Endothelial cell of umbilical vein (primary cell): ENCODE results near the gene CCNY. TPM values are rescaled to one million over a fixed set of nuclear protein-coding genes. Genes with fewer than 3 reads are reported as not detected.
A peak's percentile ranks its signal among the peaks of the same experiment; 100 is the strongest.

Source experiments
- BruUV-seq: library from RNA; stranded (reverse); fragments of 400-500 nt; replicated peaks from 2 replicates; lab custom pipeline; 2021; lab: Mats Ljungman, UMichigan
- CTCF ChIA-PET: fragments of 300-600, 350-600 bp; sonication (Branson Sonifier 250); formaldehyde crosslinking; loops from one replicate; lab custom pipeline; 2021; ENCODE audit warnings: antibody characterized with exemption, inconsistent platforms; lab: Charles Lee
- POLR2A ChIA-PET: fragments of 300-600, 350-600 bp; sonication (Branson Sonifier 250); formaldehyde crosslinking; loops from one replicate; lab custom pipeline; 2021; ENCODE audit warnings: antibody characterized with exemption, inconsistent platforms; lab: Charles Lee
- DNase-seq: peaks from one replicate; pipeline ENCODE4 v3.0.0-alpha.2; 2011; ENCODE audit warnings: low read depth, low spot score
- FAIRE-seq: peaks from 2 replicates; lab custom pipeline; 2011; peaks lifted over from hg19 to GRCh38; lab: Jason Lieb, UNC
- H2AFZ ChIP-seq: 2 replicates; pipeline ENCODE4 v1.6.0; 2012; ENCODE audit warnings: low read depth, low read length, control low read depth, inconsistent platforms
- H3K27ac ChIP-seq: 2 replicates; pipeline ENCODE4 v1.5.1; 2011; ENCODE audit warnings: low read depth, mild to moderate bottlenecking, control low read depth, low read length, moderate library complexity; ENCODE audit not compliant: insufficient read depth
- H3K27me3 ChIP-seq, 2 experiments: 2 replicates each; pipeline versions ENCODE4 v1.6.0 to v1.6.1; 2011; ENCODE audit warnings: low read length in 2 of 2, mixed read lengths in 1 of 2; ENCODE audit not compliant: control insufficient read depth in 2 of 2, insufficient read depth in 2 of 2
- H3K36me3 ChIP-seq, 2 experiments: 2 replicates in 1 of 2; 3 replicates in 1 of 2; pipeline ENCODE4 v1.5.1; 2011; ENCODE audit warnings: low read length in 2 of 2, mild to moderate bottlenecking in 1 of 2, moderate library complexity in 1 of 2; ENCODE audit not compliant: control insufficient read depth in 2 of 2, insufficient read depth in 2 of 2; ENCODE audit errors: extremely low read depth in 1 of 2
- H3K4me1 ChIP-seq: 3 replicates; pipeline ENCODE4 v1.5.1; 2011; ENCODE audit warnings: mild to moderate bottlenecking, low read length; ENCODE audit not compliant: control insufficient read depth, insufficient read depth; ENCODE audit errors: extremely low read depth
- H3K4me2 ChIP-seq: 2 replicates; pipeline ENCODE4 v1.6.1; 2011; ENCODE audit warnings: low read length, control low read depth, mixed read lengths; ENCODE audit not compliant: insufficient read depth
- H3K4me3 ChIP-seq, 3 experiments: fragments of 200-600 bp in 1 of 3; sonication (generic), shearing (Covaris generic) in 1 of 3; replicated peaks in 1 of 3; 2 replicates each; pipeline ENCODE4 v1.5.1; 2011 to 2016; ENCODE audit warnings: control low read depth in 3 of 3, low read length in 3 of 3, mild to moderate bottlenecking in 2 of 3, inconsistent platforms in 1 of 3, low read depth in 1 of 3, moderate library complexity in 1 of 3; ENCODE audit not compliant: insufficient read depth in 1 of 3
- H3K79me2 ChIP-seq: 2 replicates; pipeline ENCODE4 v1.6.0; 2012; ENCODE audit warnings: low read length, inconsistent platforms; ENCODE audit not compliant: control insufficient read depth, insufficient read depth
- H3K9ac ChIP-seq: replicated peaks from 2 replicates; pipeline ENCODE3; 2011; ENCODE audit warnings: low read length, control low read depth; ENCODE audit not compliant: insufficient read depth; ENCODE audit errors: extremely low read depth
- H3K9me1 ChIP-seq: replicated peaks from 3 replicates; pipeline ENCODE4 v1.6.0; 2011; ENCODE audit warnings: mild to moderate bottlenecking, low read length; ENCODE audit not compliant: control insufficient read depth, insufficient read depth; ENCODE audit errors: extremely low read depth
- H3K9me3 ChIP-seq: replicated peaks from 2 replicates; pipeline ENCODE4 v1.5.1; 2012; ENCODE audit warnings: low read length, inconsistent platforms; ENCODE audit not compliant: control insufficient read depth, insufficient read depth
- H4K20me1 ChIP-seq: replicated peaks from 2 replicates; pipeline ENCODE3; 2011; ENCODE audit warnings: mild to moderate bottlenecking, low read length; ENCODE audit not compliant: control insufficient read depth, insufficient read depth; ENCODE audit errors: extremely low read depth
- EZH2 ChIP-seq: IDR thresholded peaks from 2 replicates; pipeline ENCODE4 v1.6.1; 2012; ENCODE audit warnings: borderline replicate concordance, low read depth, mild to moderate bottlenecking, moderate library complexity, low read length, inconsistent platforms; ENCODE audit not compliant: severe bottlenecking
- FOS ChIP-seq: IDR thresholded peaks from 2 replicates; pipeline ENCODE4 v1.6.1; 2011; ENCODE audit warnings: mild to moderate bottlenecking, low read length, moderate library complexity, borderline replicate concordance; ENCODE audit not compliant: insufficient read depth
- GATA2 ChIP-seq: IDR thresholded peaks from 2 replicates; pipeline ENCODE4 v1.7.0; 2011; ENCODE audit warnings: low read depth, mild to moderate bottlenecking, moderate library complexity, mixed read lengths, low read length; ENCODE audit not compliant: insufficient read length, insufficient read depth
- JUN ChIP-seq: IDR thresholded peaks from 2 replicates; pipeline ENCODE4 v1.6.1; 2011; ENCODE audit warnings: borderline replicate concordance, low read depth; ENCODE audit not compliant: insufficient read length, insufficient read depth
- MAX ChIP-seq: IDR thresholded peaks from 2 replicates; pipeline ENCODE4 v1.6.1; 2011; ENCODE audit not compliant: insufficient read depth, insufficient read length
- MYC ChIP-seq: IDR thresholded peaks from one replicate; pipeline ENCODE4 v1.6.1; 2011; ENCODE audit warnings: mild to moderate bottlenecking, low read depth, low read length
- POLR2A ChIP-seq: IDR thresholded peaks from 2 replicates; pipeline ENCODE4 v1.6.1; 2012; ENCODE audit warnings: low read depth, mild to moderate bottlenecking, control low read depth, low read length
- POLR2AphosphoS5 ChIP-seq: IDR thresholded peaks from 2 replicates; pipeline ENCODE4 v1.6.1; 2012; ENCODE audit warnings: low read depth, mild to moderate bottlenecking, control low read depth, low read length, moderate library complexity; ENCODE audit not compliant: insufficient read depth
- dilution Hi-C: fragments of 300-500 bp; cut with MboI; formaldehyde crosslinking; loops from one replicate; pipeline ENCODE4 v1.15.0; 2019; ENCODE audit warnings: low sequenced_read_pairs; ENCODE audit not compliant: extremely low pct_ligation_motif_present
- intact Hi-C: fragments of 100-400 bp; cut with micrococcal nuclease; formaldehyde crosslinking; loops from one replicate; pipeline ENCODE4 v1.10.0; 2022
- polyA plus RNA-seq, 4 experiments: library from polyadenylated mRNA; depleted of rRNA in 3 of 4; stranded (reverse) in 3 of 4; unstranded in 1 of 4; fragments of >200 nt; gene quantifications; 2 replicates each; pipeline versions ENCODE4 v1.2.1 to v1.2.3, GENCODE V29; 2011 to 2012; ENCODE audit warnings: missing spikeins in 1 of 4
- total RNA-seq: library from RNA; stranded (reverse); gene quantifications from 2 replicates; pipeline ENCODE4 v1.2.3, GENCODE V29; 2021
- TF ChIP-seq, protein P1 (sequence below), 2 donors: IDR thresholded peaks; 1 replicate in 1 of 2; 2 replicates in 1 of 2; pipeline ENCODE4 v1.5.1; 2011; ENCODE audit warnings: low read length in 2 of 2, mild to moderate bottlenecking in 2 of 2, moderate library complexity in 2 of 2, control low read depth in 1 of 2, inconsistent platforms in 1 of 2, low read depth in 1 of 2; ENCODE audit not compliant: insufficient read depth in 1 of 2; ENCODE audit errors: extremely low read depth in 1 of 2

Gene CCNY
- total and polyA plus RNA-seq, 2 donors (not counting 3 experiments of a cell fraction or from before 2014, with no cell fraction given): 61.5 to 107 TPM

GRCh38 chr10:35486297-35486990 is 150.1 kb downstream of the CCNY start:
- H4K20me1 ChIP-seq: no peaks in the 10 kb centered on the region
- no peak overlapping the region for H3K4me3 ChIP-seq
- H3K27ac ChIP-seq: no peak overlapping the region
- dilution Hi-C loops (no loop called here), intact Hi-C loops (loop anchor here (1.0 kb wide), 1 partner anchor 40 kb away; no protein-coding TSS in a partner anchor)
- no peak overlapping the region for H3K9ac ChIP-seq
- no peak overlapping the region for H2AFZ ChIP-seq
- no peaks in the 10 kb centered on the region for H3K27me3 ChIP-seq
- H3K4me1 ChIP-seq: peaks cover 10% of the 10 kb centered on the region
- ChIA-PET CTCF (no interaction called here), POLR2A (no interaction called here)
- peak; percentile 19 for DNase-seq
- H3K9me3 ChIP-seq: no peaks in the 10 kb centered on the region
- FAIRE-seq: peak; percentile 44
- H3K79me2 ChIP-seq: peaks cover 49% of the 10 kb centered on the region
- TF ChIP-seq JUN: no peak
- TF ChIP-seq, protein P1, sequence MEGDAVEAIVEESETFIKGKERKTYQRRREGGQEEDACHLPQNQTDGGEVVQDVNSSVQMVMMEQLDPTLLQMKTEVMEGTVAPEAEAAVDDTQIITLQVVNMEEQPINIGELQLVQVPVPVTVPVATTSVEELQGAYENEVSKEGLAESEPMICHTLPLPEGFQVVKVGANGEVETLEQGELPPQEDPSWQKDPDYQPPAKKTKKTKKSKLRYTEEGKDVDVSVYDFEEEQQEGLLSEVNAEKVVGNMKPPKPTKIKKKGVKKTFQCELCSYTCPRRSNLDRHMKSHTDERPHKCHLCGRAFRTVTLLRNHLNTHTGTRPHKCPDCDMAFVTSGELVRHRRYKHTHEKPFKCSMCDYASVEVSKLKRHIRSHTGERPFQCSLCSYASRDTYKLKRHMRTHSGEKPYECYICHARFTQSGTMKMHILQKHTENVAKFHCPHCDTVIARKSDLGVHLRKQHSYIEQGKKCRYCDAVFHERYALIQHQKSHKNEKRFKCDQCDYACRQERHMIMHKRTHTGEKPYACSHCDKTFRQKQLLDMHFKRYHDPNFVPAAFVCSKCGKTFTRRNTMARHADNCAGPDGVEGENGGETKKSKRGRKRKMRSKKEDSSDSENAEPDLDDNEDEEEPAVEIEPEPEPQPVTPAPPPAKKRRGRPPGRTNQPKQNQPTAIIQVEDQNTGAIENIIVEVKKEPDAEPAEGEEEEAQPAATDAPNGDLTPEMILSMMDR (IDR thresholded peaks at IDR 0.05; ENCODE audit: extremely low read depth in 1 of 2, insufficient read depth in 1 of 2, low read depth in 1 of 2, low read length in 2 of 2): no peak
- TF ChIP-seq GATA2: no peak
- TF ChIP-seq FOS: no peak
- TF ChIP-seq MYC: no peak
- TF ChIP-seq EZH2: no peak
- no peak for TF ChIP-seq POLR2A
- TF ChIP-seq MAX: no peak
- TF ChIP-seq POLR2AphosphoS5: no peak
- H3K9me1 ChIP-seq: no peaks in the 10 kb centered on the region
- peaks cover 0 to 2% of the 10 kb centered on the region in 2 experiments for H3K36me3 ChIP-seq
- H3K4me2 ChIP-seq: no peak overlapping the region
- BruUV-seq: no TSS peak
